HepG2 (cell line): ENCODE data around the gene CD79A. TPM values are rescaled to one million over a fixed set of nuclear protein-coding genes. Genes with fewer than 3 reads are reported as not detected.

Source experiments
- EHMT2 ChIP-seq: fragments of 200-600 bp; sonication (generic); IDR thresholded peaks from 2 replicates; pipeline ENCODE4 v1.7.0; 2017; ENCODE audit warnings: antibody characterized with exemption, low read depth, low read length, borderline replicate concordance
- FOXP1 ChIP-seq, 2 experiments: fragments of 450-650 bp in 1 of 2; IDR thresholded peaks; 2 replicates each; pipeline ENCODE4 v1.6.1; 2017 to 2018; ENCODE audit warnings: antibody characterized with exemption in 1 of 2
- HOXA9 ChIP-seq: sonication (generic); formaldehyde crosslinking; IDR thresholded peaks from 2 replicates; pipeline ENCODE4 v1.8.1; 2022; ENCODE audit warnings: missing genetic modification reagents, mild to moderate bottlenecking, moderate library complexity, borderline replicate concordance
- KAT8 ChIP-seq: IDR thresholded peaks from 2 replicates; pipeline ENCODE4 v1.6.1; 2016; ENCODE audit warnings: missing genetic modification reagents, missing compliant biosample characterization
- MED1 ChIP-seq: sonication (generic); formaldehyde crosslinking; IDR thresholded peaks from 2 replicates; pipeline ENCODE4 v1.4.0; 2020; ENCODE audit warnings: missing genetic modification reagents
- MTA1 ChIP-seq: sonication (generic); formaldehyde crosslinking; IDR thresholded peaks from 2 replicates; pipeline ENCODE4 v1.4.0; 2020; ENCODE audit warnings: missing genetic modification reagents, mild to moderate bottlenecking, borderline replicate concordance
- MTA3 ChIP-seq: sonication (generic); formaldehyde crosslinking; IDR thresholded peaks from 2 replicates; pipeline ENCODE4 v1.4.0; 2020; ENCODE audit warnings: missing genetic modification reagents
- SOX5 ChIP-seq: IDR thresholded peaks from 2 replicates; pipeline ENCODE4 v1.6.1; 2016; ENCODE audit warnings: borderline replicate concordance
- ZFP36L1 ChIP-seq: sonication (generic); formaldehyde crosslinking; IDR thresholded peaks from 2 replicates; pipeline ENCODE4 v1.8.0; 2022; ENCODE audit warnings: mild to moderate bottlenecking, missing genetic modification reagents, moderate library complexity
- ZFX ChIP-seq: sonication (generic); formaldehyde crosslinking; IDR thresholded peaks from 2 replicates; pipeline ENCODE4 v1.4.0; 2020; ENCODE audit warnings: mild to moderate bottlenecking, low read depth, missing genetic modification reagents, moderate library complexity
- ZNF121 ChIP-seq: sonication (generic); formaldehyde crosslinking; IDR thresholded peaks from 2 replicates; pipeline ENCODE4 v1.5.0; 2020; ENCODE audit warnings: mild to moderate bottlenecking, missing genetic modification reagents
- ZNF143 ChIP-seq: sonication (generic); formaldehyde crosslinking; IDR thresholded peaks from 2 replicates; pipeline ENCODE4 v1.4.0; 2020; ENCODE audit warnings: missing genetic modification reagents
- ZNF17 ChIP-seq: sonication (generic); formaldehyde crosslinking; IDR thresholded peaks from 2 replicates; pipeline ENCODE4 v1.5.0; 2020; ENCODE audit warnings: mild to moderate bottlenecking, missing genetic modification reagents
- ZNF232 ChIP-seq: sonication (generic); formaldehyde crosslinking; IDR thresholded peaks from 2 replicates; pipeline ENCODE4 v1.4.0; 2020; ENCODE audit warnings: missing genetic modification reagents, borderline replicate concordance
- ZNF253 ChIP-seq: sonication (generic); formaldehyde crosslinking; IDR thresholded peaks from 2 replicates; pipeline ENCODE4 v1.8.0; 2022; ENCODE audit warnings: mild to moderate bottlenecking, missing genetic modification reagents, borderline replicate concordance
- ZNF274 ChIP-seq: sonication (generic); formaldehyde crosslinking; IDR thresholded peaks from 2 replicates; pipeline ENCODE4 v1.5.1; 2020; ENCODE audit warnings: mild to moderate bottlenecking, missing genetic modification reagents
- ZNF335 ChIP-seq: sonication (generic); formaldehyde crosslinking; IDR thresholded peaks from 2 replicates; pipeline ENCODE4 v1.4.0; 2020; ENCODE audit warnings: missing genetic modification reagents
- ZNF572 ChIP-seq: sonication (generic); formaldehyde crosslinking; IDR thresholded peaks from 2 replicates; pipeline ENCODE4 v1.5.1; 2020; ENCODE audit warnings: mild to moderate bottlenecking, missing genetic modification reagents
- ZNF607 ChIP-seq: sonication (generic); formaldehyde crosslinking; IDR thresholded peaks from 2 replicates; pipeline ENCODE4 v1.5.1; 2020; ENCODE audit warnings: missing genetic modification reagents, mild to moderate bottlenecking, borderline replicate concordance
- ZNF703 ChIP-seq: sonication (generic); formaldehyde crosslinking; IDR thresholded peaks from 2 replicates; pipeline ENCODE4 v1.5.1; 2020; ENCODE audit warnings: missing genetic modification reagents, mild to moderate bottlenecking, moderate library complexity, borderline replicate concordance
- ZNF781 ChIP-seq: sonication (generic); formaldehyde crosslinking; IDR thresholded peaks from 2 replicates; pipeline ENCODE4 v1.5.1; 2020; ENCODE audit warnings: borderline replicate concordance, mild to moderate bottlenecking, missing genetic modification reagents; ENCODE audit errors: not compliant biosample characterization
- ZNF850 ChIP-seq: sonication (generic); formaldehyde crosslinking; conservative IDR thresholded peaks from 2 replicates; pipeline ENCODE4 v1.9.0; 2021; ENCODE audit warnings: mild to moderate bottlenecking, missing genetic modification reagents
- polyA plus RNA-seq, 8 experiments: library from polyadenylated mRNA; depleted of rRNA in 3 of 8; stranded (reverse) in 7 of 8; unstranded in 1 of 8; fragments of >200 nt; fragmentation: Illumina TruSeq in 4 of 8; extraction: Trizol in 4 of 8; gene quantifications; 2 replicates each; pipeline versions ENCODE4 v1.2.1 to v1.2.3, GENCODE V29; 2011 to 2016; ENCODE audit warnings: low read depth in 4 of 8, missing spikeins in 1 of 8, mixed read lengths in 1 of 8; ENCODE audit not compliant: insufficient read depth in 1 of 8
- total RNA-seq, 5 experiments: library from RNA; depleted of rRNA; stranded (reverse); fragments of >200 nt; fragmentation: Illumina TruSeq; extraction: Trizol; gene quantifications; 2 replicates each; pipeline ENCODE4 v1.2.3, GENCODE V29; 2016; ENCODE audit warnings: low read depth in 1 of 5
- TF ChIP-seq, protein P1 (sequence below): sonication (generic); formaldehyde crosslinking; IDR thresholded peaks from 2 replicates; pipeline ENCODE4 v1.4.0; 2020; ENCODE audit warnings: missing genetic modification reagents
- TF ChIP-seq, protein P2 (sequence below): sonication (generic); formaldehyde crosslinking; IDR thresholded peaks from 2 replicates; pipeline ENCODE4 v1.4.0; 2020; ENCODE audit warnings: mild to moderate bottlenecking, missing genetic modification reagents
- TF ChIP-seq, protein P3 (sequence below): sonication (generic); formaldehyde crosslinking; IDR thresholded peaks from 2 replicates; pipeline ENCODE4 v1.5.0; 2020; ENCODE audit warnings: mild to moderate bottlenecking, missing genetic modification reagents, moderate library complexity

The CD79A gene
- total and polyA plus RNA-seq, 2 of the 13 experiments (the other 11 are each of a cell fraction or from before 2014, with no cell fraction given), result 0.24 to 0.33 TPM

DNA sequence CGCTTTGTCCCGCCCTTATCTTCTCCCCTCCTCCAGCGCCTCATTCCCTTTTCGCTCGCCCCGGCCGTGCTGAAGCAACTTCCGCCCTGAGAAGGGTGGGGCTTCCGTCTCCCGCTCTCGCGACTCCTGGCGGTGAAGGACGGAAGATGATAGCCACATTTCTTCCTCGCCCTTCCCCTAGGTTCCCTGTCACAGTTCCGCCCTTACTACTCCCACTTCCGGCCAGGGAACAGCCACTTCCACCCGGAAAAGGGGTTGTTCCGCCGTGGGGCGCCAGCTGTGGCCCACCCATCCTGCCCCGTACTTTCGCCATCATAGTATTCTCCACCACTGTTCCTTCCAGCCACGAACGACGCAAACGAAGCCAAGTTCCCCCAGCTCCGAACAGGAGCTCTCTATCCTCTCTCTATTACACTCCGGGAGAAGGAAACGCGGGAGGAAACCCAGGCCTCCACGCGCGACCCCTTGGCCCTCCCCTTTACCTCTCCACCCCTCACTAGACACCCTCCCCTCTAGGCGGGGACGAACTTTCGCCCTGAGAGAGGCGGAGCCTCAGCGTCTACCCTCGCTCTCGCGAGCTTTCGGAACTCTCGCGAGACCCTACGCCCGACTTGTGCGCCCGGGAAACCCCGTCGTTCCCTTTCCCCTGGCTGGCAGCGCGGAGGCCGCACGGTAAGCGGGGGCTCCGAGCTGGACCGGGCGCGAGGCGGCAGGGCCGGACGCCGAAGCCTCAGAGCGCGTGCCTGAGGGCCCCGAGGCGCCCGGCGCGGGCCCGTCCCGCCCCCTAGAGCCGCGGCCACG, 17.3 kb upstream of the CD79A start, which contains the start of gene RPS19 (continued):
- no peak for TF ChIP-seq ZNF850 (CRISPR knock-in tag)
- peak; percentile 74; the same call in 1 of the 2 replicates for TF ChIP-seq ZNF607 (CRISPR knock-in tag)
- TF ChIP-seq ZNF17 (CRISPR knock-in tag), result no peak
- no peak for TF ChIP-seq MTA3 (CRISPR knock-in tag)
- TF ChIP-seq FOXP1 (IDR thresholded peaks at IDR 0.05), result no peak
- TF ChIP-seq FOXP1 (CRISPR knock-in tag; IDR thresholded peaks at IDR 0.05), result no peak
- TF ChIP-seq ZNF703 (CRISPR knock-in tag), result no peak; the same call in 1 of the 2 replicates
- TF ChIP-seq SOX5, result peak; percentile 12; the same call in 1 of the 2 replicates
- TF ChIP-seq MTA1, result peak; percentile 64; the same call in 1 of the 2 replicates
- no peak for TF ChIP-seq ZNF253
- TF ChIP-seq, protein P1, sequence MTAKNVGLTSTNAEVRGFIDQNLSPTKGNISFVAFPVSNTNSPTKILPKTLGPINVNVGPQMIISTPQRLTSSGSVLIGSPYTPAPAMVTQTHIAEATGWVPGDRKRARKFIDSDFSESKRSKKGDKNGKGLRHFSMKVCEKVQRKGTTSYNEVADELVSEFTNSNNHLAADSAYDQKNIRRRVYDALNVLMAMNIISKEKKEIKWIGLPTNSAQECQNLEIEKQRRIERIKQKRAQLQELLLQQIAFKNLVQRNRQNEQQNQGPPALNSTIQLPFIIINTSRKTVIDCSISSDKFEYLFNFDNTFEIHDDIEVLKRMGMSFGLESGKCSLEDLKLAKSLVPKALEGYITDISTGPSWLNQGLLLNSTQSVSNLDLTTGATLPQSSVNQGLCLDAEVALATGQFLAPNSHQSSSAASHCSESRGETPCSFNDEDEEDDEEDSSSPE (CRISPR knock-in tag), result peak; percentile 79
- TF ChIP-seq EHMT2, result no peak
- TF ChIP-seq ZNF232 (CRISPR knock-in tag), result no peak
- TF ChIP-seq, protein P2, sequence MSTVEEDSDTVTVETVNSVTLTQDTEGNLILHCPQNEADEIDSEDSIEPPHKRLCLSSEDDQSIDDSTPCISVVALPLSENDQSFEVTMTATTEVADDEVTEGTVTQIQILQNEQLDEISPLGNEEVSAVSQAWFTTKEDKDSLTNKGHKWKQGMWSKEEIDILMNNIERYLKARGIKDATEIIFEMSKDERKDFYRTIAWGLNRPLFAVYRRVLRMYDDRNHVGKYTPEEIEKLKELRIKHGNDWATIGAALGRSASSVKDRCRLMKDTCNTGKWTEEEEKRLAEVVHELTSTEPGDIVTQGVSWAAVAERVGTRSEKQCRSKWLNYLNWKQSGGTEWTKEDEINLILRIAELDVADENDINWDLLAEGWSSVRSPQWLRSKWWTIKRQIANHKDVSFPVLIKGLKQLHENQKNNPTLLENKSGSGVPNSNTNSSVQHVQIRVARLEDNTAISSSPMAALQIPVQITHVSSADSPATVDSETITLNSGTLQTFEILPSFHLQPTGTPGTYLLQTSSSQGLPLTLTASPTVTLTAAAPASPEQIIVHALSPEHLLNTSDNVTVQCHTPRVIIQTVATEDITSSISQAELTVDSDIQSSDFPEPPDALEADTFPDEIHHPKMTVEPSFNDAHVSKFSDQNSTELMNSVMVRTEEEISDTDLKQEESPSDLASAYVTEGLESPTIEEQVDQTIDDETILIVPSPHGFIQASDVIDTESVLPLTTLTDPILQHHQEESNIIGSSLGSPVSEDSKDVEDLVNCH (CRISPR knock-in tag), result no peak
- peak; percentile 60; the same call in 1 of the 2 replicates for TF ChIP-seq ZNF143
- TF ChIP-seq KAT8, result peak; percentile 96
- TF ChIP-seq MED1, result no peak; the same call in 1 of the 2 replicates
- TF ChIP-seq ZNF335, result peak; percentile 58; the same call in 1 of the 2 replicates
- TF ChIP-seq ZNF121 (CRISPR knock-in tag), result peak; percentile 27; the same call in 1 of the 2 replicates
- 0 out of 2 replicates have a peak, but pooled peaks have one; percentile 61 for TF ChIP-seq ZNF572 (CRISPR knock-in tag)
- TF ChIP-seq HOXA9 (CRISPR knock-in tag), result no peak
- TF ChIP-seq ZNF781, result peak; percentile 79
- peak; percentile 94 for TF ChIP-seq ZFX (CRISPR knock-in tag)
- TF ChIP-seq, protein P3, sequence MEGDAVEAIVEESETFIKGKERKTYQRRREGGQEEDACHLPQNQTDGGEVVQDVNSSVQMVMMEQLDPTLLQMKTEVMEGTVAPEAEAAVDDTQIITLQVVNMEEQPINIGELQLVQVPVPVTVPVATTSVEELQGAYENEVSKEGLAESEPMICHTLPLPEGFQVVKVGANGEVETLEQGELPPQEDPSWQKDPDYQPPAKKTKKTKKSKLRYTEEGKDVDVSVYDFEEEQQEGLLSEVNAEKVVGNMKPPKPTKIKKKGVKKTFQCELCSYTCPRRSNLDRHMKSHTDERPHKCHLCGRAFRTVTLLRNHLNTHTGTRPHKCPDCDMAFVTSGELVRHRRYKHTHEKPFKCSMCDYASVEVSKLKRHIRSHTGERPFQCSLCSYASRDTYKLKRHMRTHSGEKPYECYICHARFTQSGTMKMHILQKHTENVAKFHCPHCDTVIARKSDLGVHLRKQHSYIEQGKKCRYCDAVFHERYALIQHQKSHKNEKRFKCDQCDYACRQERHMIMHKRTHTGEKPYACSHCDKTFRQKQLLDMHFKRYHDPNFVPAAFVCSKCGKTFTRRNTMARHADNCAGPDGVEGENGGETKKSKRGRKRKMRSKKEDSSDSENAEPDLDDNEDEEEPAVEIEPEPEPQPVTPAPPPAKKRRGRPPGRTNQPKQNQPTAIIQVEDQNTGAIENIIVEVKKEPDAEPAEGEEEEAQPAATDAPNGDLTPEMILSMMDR (CRISPR knock-in tag), result peak; percentile 82
- peak; percentile 75 for TF ChIP-seq ZNF274
- TF ChIP-seq ZFP36L1, result peak; percentile 53; the same call in 1 of the 2 replicates
